SK-N-SH (cell line): ENCODE results near the gene FANCD2OS. TPM values are rescaled to one million over a fixed set of nuclear protein-coding genes. Genes with fewer than 3 reads are reported as not detected.
A peak's percentile ranks its signal among the peaks of the same experiment; 100 is the strongest.

Source experiments
- CTCF ChIA-PET: fragments of 300-600, 350-600 bp; formaldehyde crosslinking; extraction: SDS; loops from one replicate; lab custom pipeline; 2021; lab: Yijun Ruan, JAX
- POLR2A ChIA-PET: fragments of 350-600 bp; sonication (Branson Sonifier 250); formaldehyde crosslinking; extraction: SDS; loops from one replicate; lab custom pipeline; 2020; ENCODE audit warnings: antibody characterized with exemption, inconsistent platforms; lab: Yijun Ruan, JAX
- DNase-seq: peaks from one replicate; pipeline ENCODE4 v3.0.0; 2012
- H2AFZ ChIP-seq: fragments of 200-600 bp; sonication (generic); 2 replicates; pipeline ENCODE4 v1.8.1; 2016; ENCODE audit warnings: antibody characterized with exemption, mild to moderate bottlenecking, low read depth
- H3F3A ChIP-seq: fragments of 200-600 bp; sonication (generic); replicated peaks from 2 replicates; pipeline ENCODE3; 2016; ENCODE audit warnings: antibody characterized with exemption, mild to moderate bottlenecking; ENCODE audit not compliant: insufficient read depth
- H3K27ac ChIP-seq, 2 experiments: fragments of 200-500 bp in 1 of 2; fragments of 200-600 bp in 1 of 2; sonication (Bioruptor generic) in 1 of 2; sonication (generic), shearing (Covaris generic) in 1 of 2; 2 replicates each; pipeline versions ENCODE4 v1.5.1 to v1.6.1; 2014 to 2016; ENCODE audit warnings: low read depth in 2 of 2, inconsistent platforms in 1 of 2, low read length in 1 of 2, mild to moderate bottlenecking in 1 of 2, mixed read lengths in 1 of 2
- H3K27me3 ChIP-seq: fragments of 200-600 bp; sonication (generic), shearing (Covaris generic); 2 replicates; pipeline ENCODE4 v1.6.1; 2016; ENCODE audit warnings: mixed run types; ENCODE audit not compliant: insufficient read depth
- H3K36me3 ChIP-seq, 2 experiments: fragments of 200-500 bp in 1 of 2; fragments of 200-600 bp in 1 of 2; sonication (Bioruptor generic) in 1 of 2; sonication (generic) in 1 of 2; replicated peaks in 1 of 2; 2 replicates each; pipeline versions ENCODE3 to v1.5.1; 2014 to 2016; ENCODE audit warnings: low read length in 1 of 2, mild to moderate bottlenecking in 1 of 2; ENCODE audit not compliant: insufficient read depth in 2 of 2, control insufficient read depth in 1 of 2
- H3K4me1 ChIP-seq, 2 experiments: fragments of 200-500 bp in 1 of 2; fragments of 200-600 bp in 1 of 2; sonication (Bioruptor generic) in 1 of 2; sonication (generic), shearing (Covaris generic) in 1 of 2; 2 replicates each; pipeline versions ENCODE4 v1.5.1 to v1.6.1; 2014 to 2016; ENCODE audit warnings: low read depth in 1 of 2, low read length in 1 of 2, mixed run types in 1 of 2; ENCODE audit not compliant: insufficient read depth in 2 of 2, control insufficient read depth in 1 of 2
- H3K4me2 ChIP-seq: fragments of 200-600 bp; sonication (generic), shearing (Covaris generic); 2 replicates; pipeline ENCODE4 v1.6.1; 2017; ENCODE audit warnings: mixed run types
- H3K4me3 ChIP-seq, 2 experiments: fragments of 200-500 bp in 1 of 2; fragments of 200-600 bp in 1 of 2; sonication (Bioruptor generic) in 1 of 2; sonication (generic), shearing (Covaris generic) in 1 of 2; 2 replicates each; pipeline versions ENCODE4 v1.5.1 to v1.8.1; 2014 to 2016; ENCODE audit warnings: low read depth in 2 of 2, inconsistent platforms in 1 of 2, low read length in 1 of 2, mild to moderate bottlenecking in 1 of 2, mixed read lengths in 1 of 2, moderate library complexity in 1 of 2
- H3K79me2 ChIP-seq: fragments of 200-600 bp; sonication (generic); 2 replicates; pipeline ENCODE4 v1.8.1; 2017; ENCODE audit warnings: mild to moderate bottlenecking; ENCODE audit not compliant: insufficient read depth
- H3K9ac ChIP-seq: fragments of 200-600 bp; sonication (generic); 2 replicates; pipeline ENCODE4 v1.6.1; 2017; ENCODE audit warnings: mixed run types
- H3K9me2 ChIP-seq: fragments of 200-600 bp; sonication (generic); 2 replicates; pipeline ENCODE4 v1.6.1; 2017; ENCODE audit warnings: mixed run types
- H3K9me3 ChIP-seq: fragments of 200-600 bp; sonication (generic); 2 replicates; pipeline ENCODE4 v1.6.1; 2017; ENCODE audit warnings: mixed run types, mild to moderate bottlenecking, moderate library complexity
- H4K20me1 ChIP-seq: fragments of 200-600 bp; sonication (generic); 2 replicates; pipeline ENCODE4 v1.6.1; 2017; ENCODE audit warnings: mild to moderate bottlenecking, mixed run types; ENCODE audit not compliant: insufficient read depth
- EZH2phosphoT487 ChIP-seq: fragments of 200-600 bp; sonication (generic); IDR thresholded peaks from 2 replicates; pipeline ENCODE4 v1.6.1; 2017; ENCODE audit warnings: low read depth, mixed run types, mild to moderate bottlenecking, antibody characterized with exemption, moderate library complexity, borderline replicate concordance
- FOXJ3 ChIP-seq: sonication (generic); formaldehyde crosslinking; IDR thresholded peaks from 2 replicates; pipeline ENCODE4 v1.5.1; 2020; ENCODE audit warnings: mild to moderate bottlenecking, missing genetic modification reagents
- IRF3 ChIP-seq: fragments of 150-350 bp; IDR thresholded peaks from 2 replicates; pipeline ENCODE4 v1.6.1; 2016; ENCODE audit warnings: mild to moderate bottlenecking, low read depth, low read length
- MXI1 ChIP-seq: IDR thresholded peaks from 2 replicates; pipeline ENCODE4 v1.6.1; 2012; ENCODE audit warnings: mild to moderate bottlenecking, low read depth, low read length, improper control_type of control experiment
- SMC3 ChIP-seq: IDR thresholded peaks from 2 replicates; pipeline ENCODE4 v1.6.1; 2012; ENCODE audit warnings: low read depth, low read length, improper control_type of control experiment
- TAF1 ChIP-seq: IDR thresholded peaks from 2 replicates; pipeline ENCODE4 v1.6.1; 2012; ENCODE audit warnings: low read depth, mild to moderate bottlenecking, low read length, moderate library complexity, borderline replicate concordance
- TCF12 ChIP-seq: IDR thresholded peaks from 2 replicates; pipeline ENCODE4 v1.4.0; 2012
- ZBTB33 ChIP-seq: IDR thresholded peaks from 2 replicates; pipeline ENCODE4 v1.4.0; 2012; ENCODE audit warnings: low read depth, borderline replicate concordance
- WGBS: methylation state at CpG from one replicate; pipeline ENCODE4 v1.1.6; 2017; ENCODE audit warnings: low lambda C conversion rate; 5-methylcytosine and 5-hydroxymethylcytosine counted together
- polyA plus RNA-seq, 3 experiments: library from polyadenylated mRNA; depleted of rRNA; stranded (reverse); fragments of >200 nt; gene quantifications; 2 replicates each; pipeline ENCODE4 v1.2.3, GENCODE V29; 2012
- TF ChIP-seq, protein P1 (sequence below): fragments of 150-350 bp; IDR thresholded peaks from 2 replicates; pipeline ENCODE4 v1.6.1; 2017; ENCODE audit warnings: antibody characterized with exemption, low read length, low read depth, borderline replicate concordance
- TF ChIP-seq, protein P2 (sequence below): IDR thresholded peaks from 2 replicates; pipeline ENCODE4 v1.4.0; 2012; ENCODE audit warnings: low read depth

Gene FANCD2OS
- polyA plus RNA-seq, 1 of the 3 experiments (the other 2 are of a cell fraction), result not detected

- Histone ChIP-seq H3K4me2 (no peak overlapping the region), H3K27me3 (no peaks in the 10 kb centered on the region), H3F3A (peaks cover 4% of the 10 kb centered on the region), H2AFZ (no peak overlapping the region), H3K9me2 (no peaks in the 10 kb centered on the region), H3K4me1 (peaks cover 4% of the 10 kb centered on the region in 2 experiments; a peak in 1 of 4 replicates), H3K36me3 (peaks cover 12 to 40% of the 10 kb centered on the region in 2 experiments), H3K4me3 (no peak overlapping the region), H3K9me3 (no peaks in the 10 kb centered on the region), H3K79me2 (peaks cover 83% of the 10 kb centered on the region), H3K27ac (no peak overlapping the region), H4K20me1 (peaks cover 37% of the 10 kb centered on the region), H3K9ac (no peak overlapping the region)
- TF ChIP-seq SMC3, result no peak
- ChIA-PET CTCF (interaction anchor here (0.6 to 1.2 kb wide), 2 partner anchors 25 to 136 kb away, joined by 3 read pairs; no protein-coding TSS in a partner anchor), POLR2A (no interaction called here)
- no peak for DNase-seq
- 96% methylated on average over 4 of the region's 4 CpGs for WGBS
Observed at GRCh38 chr3:10145685-10146084, 37.6 kb upstream of the FANCD2OS start.

GRCh38 chr3:10142707-10143560 lies 34.9 kb upstream of the FANCD2OS start:
- peaks cover 4% of the 10 kb centered on the region for H3F3A ChIP-seq
- no peaks in the 10 kb centered on the region for H3K9me3 ChIP-seq
- peak overlapping the region; percentile 89; the same call in 1 of the 2 replicates for H3K9ac ChIP-seq
- H3K36me3 ChIP-seq, result peaks cover 0 to 24% of the 10 kb centered on the region in 2 experiments
- H3K79me2 ChIP-seq, result peaks cover 61% of the 10 kb centered on the region
- peak; percentile 24 for DNase-seq
- H2AFZ ChIP-seq, result no peak overlapping the region
- H3K27ac ChIP-seq, result peak overlapping the region in 1 of 2 experiments; percentile 83; a peak in 1 of 4 replicates
- WGBS, result 84% methylated on average over 29 of the region's 29 CpGs
- H3K4me1 ChIP-seq, result peaks cover 4% of the 10 kb centered on the region in 2 experiments; a peak in 1 of 4 replicates
- TF ChIP-seq MXI1 (0 out of 2 replicates have a peak, but pooled peaks have one; percentile 27), TAF1 (no peak)
- H3K9me2 ChIP-seq, result no peaks in the 10 kb centered on the region
- peak overlapping the region; percentile 98 for H3K4me2 ChIP-seq
- ChIA-PET CTCF (interaction anchor here (1.0 kb wide), 1 partner anchor 22 kb away, joined by 4 read pairs; no protein-coding TSS in a partner anchor), POLR2A (no interaction called here)
- H3K27me3 ChIP-seq, result no peaks in the 10 kb centered on the region
- peak overlapping the region; percentile 63 to 72 for H3K4me3 ChIP-seq
- peaks cover 37% of the 10 kb centered on the region for H4K20me1 ChIP-seq

- peaks cover 0 to 14% of the 10 kb centered on the region in 2 experiments for H3K36me3 ChIP-seq
- peaks cover 42% of the 10 kb centered on the region for H3K79me2 ChIP-seq
- CTCF ChIA-PET, result interaction anchor here (0.6 to 1.0 kb wide), 4 partner anchors 25 to 301 kb away, joined by 3 to 4 read pairs (median 3); no protein-coding TSS in a partner anchor
- no peaks in the 10 kb centered on the region for H3K9me3 ChIP-seq
- H3K9ac ChIP-seq, result no peak overlapping the region
- H3K4me3 ChIP-seq, result no peak overlapping the region
- H3K9me2 ChIP-seq, result no peaks in the 10 kb centered on the region
- peak overlapping the region in 1 of 2 experiments; percentile 83; a peak in 2 of 4 replicates for H3K27ac ChIP-seq
- 93% methylated on average over 23 of the region's 23 CpGs for WGBS
- peaks cover 4% of the 10 kb centered on the region in 2 experiments; a peak in 1 of 4 replicates for H3K4me1 ChIP-seq
- H3K4me2 ChIP-seq, result 0 out of 2 replicates have a peak overlapping the region, but pooled peaks have one; percentile 98
- TF ChIP-seq ZBTB33 (no peak), EZH2phosphoT487 (no peak), IRF3 (no peak), TCF12 (no peak), FOXJ3 (CRISPR knock-in tag) (no peak)
- TF ChIP-seq, protein P1, sequence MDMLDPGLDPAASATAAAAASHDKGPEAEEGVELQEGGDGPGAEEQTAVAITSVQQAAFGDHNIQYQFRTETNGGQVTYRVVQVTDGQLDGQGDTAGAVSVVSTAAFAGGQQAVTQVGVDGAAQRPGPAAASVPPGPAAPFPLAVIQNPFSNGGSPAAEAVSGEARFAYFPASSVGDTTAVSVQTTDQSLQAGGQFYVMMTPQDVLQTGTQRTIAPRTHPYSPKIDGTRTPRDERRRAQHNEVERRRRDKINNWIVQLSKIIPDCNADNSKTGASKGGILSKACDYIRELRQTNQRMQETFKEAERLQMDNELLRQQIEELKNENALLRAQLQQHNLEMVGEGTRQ, result no peak
- TF ChIP-seq, protein P2, sequence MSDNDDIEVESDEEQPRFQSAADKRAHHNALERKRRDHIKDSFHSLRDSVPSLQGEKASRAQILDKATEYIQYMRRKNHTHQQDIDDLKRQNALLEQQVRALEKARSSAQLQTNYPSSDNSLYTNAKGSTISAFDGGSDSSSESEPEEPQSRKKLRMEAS, result no peak
- no peaks in the 10 kb centered on the region for H3K27me3 ChIP-seq
- H2AFZ ChIP-seq, result peak overlapping the region; percentile 93
- peaks cover 11% of the 10 kb centered on the region for H3F3A ChIP-seq
- H4K20me1 ChIP-seq, result peaks cover 31% of the 10 kb centered on the region
- POLR2A ChIA-PET, result interaction anchor here (0.6 to 1.3 kb wide), 6 partner anchors 22 to 115 kb away, joined by 3 to 5 read pairs (median 3); partner anchors contain the start of gene FANCD2
- no peak for DNase-seq
Observed at GRCh38 chr3:10140996-10141546, 33.0 kb upstream of the FANCD2OS start.
